Measurements from ENCODE around the gene CD74.

The CD74 gene

DNA sequence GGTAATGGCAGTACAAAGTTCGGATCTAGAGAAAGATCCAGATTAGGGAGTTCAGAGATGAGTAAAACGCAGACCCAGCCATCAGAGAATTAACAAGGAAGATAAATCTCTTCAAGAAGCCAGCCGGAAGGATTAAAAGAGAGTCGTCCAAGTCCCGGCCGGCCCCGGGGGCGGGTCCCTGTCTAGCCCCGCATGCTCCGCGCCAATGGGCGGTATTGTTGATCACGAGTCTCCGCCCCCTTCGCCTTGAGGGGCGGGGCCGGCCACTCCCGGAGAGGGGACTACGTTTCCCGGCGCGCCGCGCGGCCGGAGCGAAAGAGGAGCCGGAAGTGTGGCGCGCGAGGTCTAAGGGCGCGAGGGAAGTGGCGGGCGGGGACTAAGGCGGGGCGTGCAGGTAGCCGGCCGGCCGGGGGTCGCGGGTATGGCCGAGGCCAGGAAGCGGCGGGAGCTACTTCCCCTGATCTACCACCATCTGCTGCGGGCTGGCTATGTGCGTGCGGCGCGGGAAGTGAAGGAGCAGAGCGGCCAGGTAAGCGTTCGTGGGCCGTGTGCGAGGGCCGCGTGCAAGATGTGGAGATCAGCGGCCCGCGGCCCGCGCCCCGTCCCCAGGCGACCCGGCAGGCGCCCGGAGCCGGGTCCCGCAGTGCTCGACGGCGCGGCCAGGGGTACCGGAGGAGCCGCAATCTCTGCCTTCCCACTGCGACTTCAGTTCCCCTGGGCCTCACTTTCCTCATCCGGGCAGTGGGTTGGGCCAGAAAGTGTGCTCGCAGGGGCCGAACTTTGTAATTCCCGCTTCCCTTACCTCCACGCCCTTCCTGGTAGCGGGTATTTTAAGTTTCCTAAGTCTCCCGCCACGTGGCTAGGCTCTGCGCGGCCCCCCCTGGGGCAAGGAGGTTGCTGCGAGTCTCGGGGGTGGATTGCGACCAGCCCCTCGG, 55.1 kb downstream of the CD74 start, which contains the start of gene TCOF1:
Gene TCOF1 (plus strand): TSS at position 372 of the 935 bp plus-strand sequence. CDS start 50 bp downstream, at position 422.
- DNase-seq = peak; percentile 96

DNA sequence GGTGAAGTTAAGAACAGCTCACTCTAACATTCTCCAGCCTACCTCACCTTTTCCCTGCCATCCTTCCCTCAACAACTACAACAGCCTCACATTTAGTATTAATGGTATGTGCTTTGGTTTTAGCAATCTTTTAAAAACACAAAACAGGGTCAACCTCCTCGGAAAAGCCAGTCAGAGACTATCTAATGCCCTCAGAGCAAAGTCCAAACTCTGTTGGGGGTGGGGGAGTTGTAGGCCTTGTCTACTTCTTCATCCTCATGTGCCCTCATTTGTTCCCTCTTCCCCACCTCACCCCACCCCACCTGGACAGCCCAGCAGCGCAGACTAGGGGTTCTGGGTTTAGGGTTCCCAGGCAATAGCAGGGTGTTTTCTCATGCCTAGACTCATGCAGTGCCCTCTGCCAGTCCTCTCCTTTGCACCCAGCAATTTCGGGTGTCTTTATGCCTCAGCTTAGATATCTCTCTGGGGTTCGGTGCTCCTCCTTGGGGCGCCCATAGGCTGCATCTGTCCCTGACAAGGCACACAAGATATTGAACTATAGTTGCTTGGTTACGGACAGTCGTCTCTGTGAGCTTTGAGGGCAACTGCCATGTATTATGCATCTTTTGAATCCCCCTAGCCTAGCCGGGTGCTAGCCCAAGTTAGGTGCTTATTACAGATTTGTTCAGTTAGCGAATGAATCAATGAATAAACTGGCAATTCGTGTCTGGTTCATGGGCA, 56.0 kb downstream of the CD74 start:
- DNase-seq = no peak

GRCh38 chr5:150355791-150356190, 56.9 kb downstream of the CD74 start:
- no peak for DNase-seq

DNA sequence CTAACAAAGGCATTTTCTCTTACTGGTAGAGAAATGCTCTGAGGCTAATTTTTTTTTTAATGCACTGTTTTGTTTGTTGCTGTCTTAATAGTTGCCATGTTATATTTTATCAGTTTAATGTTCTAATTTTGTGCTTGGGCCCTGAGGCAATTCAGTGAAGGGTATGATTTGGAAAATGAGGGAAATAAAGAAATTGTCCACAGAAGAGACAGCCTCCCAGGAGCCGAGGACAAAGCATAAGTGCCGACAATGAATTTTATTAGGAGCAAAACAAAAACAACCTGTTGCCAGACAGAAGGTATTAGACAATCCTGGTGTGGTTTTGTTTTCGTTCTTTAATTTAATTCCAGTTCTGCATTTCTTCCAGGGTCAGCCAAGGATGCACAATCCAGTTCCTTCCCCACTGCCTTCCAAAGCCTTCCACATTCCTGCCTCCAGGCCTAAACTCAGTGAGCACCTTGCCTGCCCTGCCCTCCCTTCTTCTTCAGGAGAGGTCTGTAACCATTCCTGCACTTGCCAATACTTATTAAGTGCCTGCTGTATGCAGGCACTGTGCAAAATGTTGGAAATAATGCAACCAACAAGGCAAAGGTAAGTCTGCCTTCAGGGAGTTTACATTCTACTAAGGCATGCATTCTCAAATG, 59.6 kb downstream of the CD74 start:
- DNase-seq = no peak

DNA sequence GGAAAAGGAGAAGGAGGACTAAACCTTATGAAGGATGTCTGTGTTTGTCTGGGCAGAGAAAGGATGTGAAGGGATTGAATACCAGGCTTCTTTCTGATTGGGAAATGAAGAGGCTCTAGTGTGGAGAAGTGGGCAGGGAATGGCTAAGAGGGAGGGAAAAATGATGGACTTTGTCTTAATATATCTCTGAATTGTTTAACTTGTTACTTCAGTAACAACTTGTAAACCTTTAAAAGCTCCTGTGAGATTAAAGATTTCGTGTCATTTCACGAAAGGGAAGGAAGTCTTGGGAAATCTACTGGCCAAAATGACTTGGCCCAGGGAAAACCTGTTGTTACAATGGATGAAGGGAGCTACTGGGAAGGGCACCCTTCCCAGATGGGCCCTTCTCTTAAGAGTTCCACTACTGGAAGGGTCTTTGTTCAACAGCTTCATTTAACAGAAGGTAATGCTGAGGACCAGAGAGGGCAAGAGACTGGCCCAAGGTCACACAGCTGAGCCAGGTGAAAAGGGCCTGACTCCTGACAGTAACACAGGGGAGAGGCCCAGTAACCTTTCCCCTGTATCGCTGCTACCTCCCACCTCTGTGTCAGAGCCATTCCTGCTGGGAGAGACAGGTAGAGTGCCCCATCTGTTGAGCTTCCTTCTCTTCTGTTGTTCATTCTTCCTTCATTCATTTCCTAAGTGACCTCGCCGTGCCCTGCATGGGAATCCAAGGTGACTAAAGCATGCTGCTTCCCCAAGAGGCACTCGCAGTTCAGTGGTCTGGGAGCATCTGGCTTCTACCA, 60.3 kb downstream of the CD74 start:
- DNase-seq = no peak

All from fibroblast of skin of scalp (primary cell).